SK-N-SH (cell line): ENCODE measurements around the gene IL13RA1.
"Not testable (repeated sequence)": the region's sequence is repeated elsewhere in the genome, so short reads cannot be mapped to it uniquely, and the experiment has no call there.

Source experiments
- CTCF ChIP-seq: fragments of 200-600 bp; sonication (generic); IDR thresholded peaks from 2 replicates; pipeline ENCODE4 v1.6.1; 2017; ENCODE audit warnings: antibody characterized with exemption, mild to moderate bottlenecking, moderate library complexity
- EP300 ChIP-seq, 2 experiments: IDR thresholded peaks; 2 replicates each; pipeline versions ENCODE4 v1.4.0 to v1.6.1; 2012; ENCODE audit warnings: borderline replicate concordance in 1 of 2, low read depth in 1 of 2, low read length in 1 of 2
- FOXM1 ChIP-seq: IDR thresholded peaks from 2 replicates; pipeline ENCODE4 v1.4.0; 2012; ENCODE audit warnings: low read depth, mild to moderate bottlenecking
- MXI1 ChIP-seq: IDR thresholded peaks from 2 replicates; pipeline ENCODE4 v1.6.1; 2012; ENCODE audit warnings: mild to moderate bottlenecking, low read depth, low read length, improper control_type of control experiment
- NFIC ChIP-seq: IDR thresholded peaks from 2 replicates; pipeline ENCODE4 v1.4.0; 2012; ENCODE audit warnings: borderline replicate concordance
- TAF1 ChIP-seq: IDR thresholded peaks from 2 replicates; pipeline ENCODE4 v1.6.1; 2012; ENCODE audit warnings: low read depth, mild to moderate bottlenecking, low read length, moderate library complexity, borderline replicate concordance
- TF ChIP-seq, protein P1 (sequence below): IDR thresholded peaks from 2 replicates; pipeline ENCODE4 v1.6.1; 2012; ENCODE audit warnings: mild to moderate bottlenecking, low read depth, low read length, moderate library complexity

DNA sequence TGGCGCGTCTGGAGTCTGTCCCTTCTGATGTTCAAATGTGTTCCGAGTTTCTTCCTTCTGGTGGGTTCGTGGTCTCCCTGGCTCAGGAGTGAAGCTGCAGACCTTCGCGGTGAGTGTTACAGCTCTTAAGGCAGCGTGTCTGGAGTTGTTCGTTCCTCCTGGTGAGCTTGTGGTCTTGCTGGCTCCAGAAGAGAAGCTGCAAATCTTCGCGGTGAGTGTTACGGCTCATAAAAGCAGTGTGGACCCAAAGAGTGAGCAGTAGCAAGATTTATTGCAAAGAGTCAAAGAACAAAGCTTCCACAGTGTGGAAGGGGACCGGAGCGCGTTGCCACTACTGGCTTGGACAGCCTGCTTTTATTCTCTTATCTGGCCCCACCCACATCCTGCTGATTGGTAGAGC lies 11.5 kb upstream of the IL13RA1 start:
- not testable (repeated sequence) for TF ChIP-seq TAF1; CTCF; NFIC; FOXM1; EP300 (IDR thresholded peaks at IDR 0.05; ENCODE audit: borderline replicate concordance in 1 of 2, low read depth in 1 of 2, low read length in 1 of 2); MXI1
- TF ChIP-seq, protein P1, sequence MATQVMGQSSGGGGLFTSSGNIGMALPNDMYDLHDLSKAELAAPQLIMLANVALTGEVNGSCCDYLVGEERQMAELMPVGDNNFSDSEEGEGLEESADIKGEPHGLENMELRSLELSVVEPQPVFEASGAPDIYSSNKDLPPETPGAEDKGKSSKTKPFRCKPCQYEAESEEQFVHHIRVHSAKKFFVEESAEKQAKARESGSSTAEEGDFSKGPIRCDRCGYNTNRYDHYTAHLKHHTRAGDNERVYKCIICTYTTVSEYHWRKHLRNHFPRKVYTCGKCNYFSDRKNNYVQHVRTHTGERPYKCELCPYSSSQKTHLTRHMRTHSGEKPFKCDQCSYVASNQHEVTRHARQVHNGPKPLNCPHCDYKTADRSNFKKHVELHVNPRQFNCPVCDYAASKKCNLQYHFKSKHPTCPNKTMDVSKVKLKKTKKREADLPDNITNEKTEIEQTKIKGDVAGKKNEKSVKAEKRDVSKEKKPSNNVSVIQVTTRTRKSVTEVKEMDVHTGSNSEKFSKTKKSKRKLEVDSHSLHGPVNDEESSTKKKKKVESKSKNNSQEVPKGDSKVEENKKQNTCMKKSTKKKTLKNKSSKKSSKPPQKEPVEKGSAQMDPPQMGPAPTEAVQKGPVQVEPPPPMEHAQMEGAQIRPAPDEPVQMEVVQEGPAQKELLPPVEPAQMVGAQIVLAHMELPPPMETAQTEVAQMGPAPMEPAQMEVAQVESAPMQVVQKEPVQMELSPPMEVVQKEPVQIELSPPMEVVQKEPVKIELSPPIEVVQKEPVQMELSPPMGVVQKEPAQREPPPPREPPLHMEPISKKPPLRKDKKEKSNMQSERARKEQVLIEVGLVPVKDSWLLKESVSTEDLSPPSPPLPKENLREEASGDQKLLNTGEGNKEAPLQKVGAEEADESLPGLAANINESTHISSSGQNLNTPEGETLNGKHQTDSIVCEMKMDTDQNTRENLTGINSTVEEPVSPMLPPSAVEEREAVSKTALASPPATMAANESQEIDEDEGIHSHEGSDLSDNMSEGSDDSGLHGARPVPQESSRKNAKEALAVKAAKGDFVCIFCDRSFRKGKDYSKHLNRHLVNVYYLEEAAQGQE, result not testable (repeated sequence)
